ENCODE results near the gene CHRDL1.

- TF ChIP-seq, protein P1, sequence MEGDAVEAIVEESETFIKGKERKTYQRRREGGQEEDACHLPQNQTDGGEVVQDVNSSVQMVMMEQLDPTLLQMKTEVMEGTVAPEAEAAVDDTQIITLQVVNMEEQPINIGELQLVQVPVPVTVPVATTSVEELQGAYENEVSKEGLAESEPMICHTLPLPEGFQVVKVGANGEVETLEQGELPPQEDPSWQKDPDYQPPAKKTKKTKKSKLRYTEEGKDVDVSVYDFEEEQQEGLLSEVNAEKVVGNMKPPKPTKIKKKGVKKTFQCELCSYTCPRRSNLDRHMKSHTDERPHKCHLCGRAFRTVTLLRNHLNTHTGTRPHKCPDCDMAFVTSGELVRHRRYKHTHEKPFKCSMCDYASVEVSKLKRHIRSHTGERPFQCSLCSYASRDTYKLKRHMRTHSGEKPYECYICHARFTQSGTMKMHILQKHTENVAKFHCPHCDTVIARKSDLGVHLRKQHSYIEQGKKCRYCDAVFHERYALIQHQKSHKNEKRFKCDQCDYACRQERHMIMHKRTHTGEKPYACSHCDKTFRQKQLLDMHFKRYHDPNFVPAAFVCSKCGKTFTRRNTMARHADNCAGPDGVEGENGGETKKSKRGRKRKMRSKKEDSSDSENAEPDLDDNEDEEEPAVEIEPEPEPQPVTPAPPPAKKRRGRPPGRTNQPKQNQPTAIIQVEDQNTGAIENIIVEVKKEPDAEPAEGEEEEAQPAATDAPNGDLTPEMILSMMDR (IDR thresholded peaks at IDR 0.05), result no peak
- no peak for TF ChIP-seq POLR2A (IDR thresholded peaks at IDR 0.05)
Measured at GRCh38 chrX:110743679-110744340, 51.8 kb downstream of the CHRDL1 start.

Measured in uterus (tissue), 2 donors.